Ovary (tissue), 9 donors: ENCODE results near the gene PNPLA6. TPM values are rescaled to one million over a fixed set of nuclear protein-coding genes. Genes with fewer than 3 reads are reported as not detected.

Experiments
- DNase-seq, 5 donors: peaks; one replicate each; pipeline ENCODE4 v3.0.0-alpha.2; 2019 to 2020
- H3K27ac ChIP-seq, 2 donors: fragments of 200-600 bp; one replicate each; pipeline versions ENCODE4 v1.5.1 to v1.8.0; 2019 to 2022
- H3K27me3 ChIP-seq: fragments of 200-600 bp; one replicate; pipeline ENCODE4 v1.8.0; 2022
- H3K36me3 ChIP-seq: fragments of 200-600 bp; sonication (generic); one replicate; pipeline ENCODE4 v1.5.1; 2019
- H3K4me1 ChIP-seq: one replicate; pipeline ENCODE4 v1.8.1; 2013; ENCODE audit warnings: mild to moderate bottlenecking, moderate library complexity; ENCODE audit not compliant: insufficient read depth
- H3K4me3 ChIP-seq: fragments of 200-600 bp; sonication (generic); one replicate; pipeline ENCODE4 v1.5.1; 2017
- H3K9me3 ChIP-seq, 2 donors: fragments of 200-600 bp in 1 of 2; sonication (generic) in 1 of 2; one replicate each; pipeline versions ENCODE4 v1.5.1 to v1.8.1; 2013 to 2019; ENCODE audit warnings: mild to moderate bottlenecking in 1 of 2, moderate library complexity in 1 of 2
- CTCF ChIP-seq, 3 donors: fragments of 450-650 bp in 2 of 3; fragments of 200-600 bp in 1 of 3; IDR thresholded peaks; one replicate each; pipeline versions ENCODE4 v1.5.1 to v1.8.0; 2016 to 2022; ENCODE audit warnings: antibody characterized with exemption in 3 of 3, mild to moderate bottlenecking in 1 of 3
- EP300 ChIP-seq: sonication (generic); formaldehyde crosslinking; IDR thresholded peaks from one replicate; pipeline ENCODE4 v1.6.1; 2017; ENCODE audit warnings: antibody characterized with exemption
- POLR2A ChIP-seq: fragments of 450-650 bp; IDR thresholded peaks from one replicate; pipeline ENCODE4 v1.6.1; 2017; ENCODE audit warnings: antibody characterized with exemption, mild to moderate bottlenecking, moderate library complexity
- WGBS, 3 donors: extraction: QIAGEN DNeasy Blood & Tissue Kit in 1 of 3; methylation state at CpG; one replicate each; pipeline versions ENCODE4 v1.1.5 to v1.1.7; 2013 to 2017; 5-methylcytosine and 5-hydroxymethylcytosine counted together
- intact Hi-C, 4 donors: fragments of 100-400 bp; cut with DNase I; formaldehyde crosslinking; loops; one replicate each; pipeline versions ENCODE4 v1.11.0 to v1.15.1; 2022 to 2023
- polyA plus RNA-seq, 2 donors: library from polyadenylated mRNA; stranded (reverse); fragments of 200-250 nt in 1 of 2; fragments of 350-450 nt in 1 of 2; fragmentation: Illumina TruSeq in 1 of 2; extraction: RNeasy Lipid Tissue Mini Kit (QIAGEN cat#74804) in 1 of 2; gene quantifications; one replicate each; pipeline ENCODE4 v1.2.3, GENCODE V29; 2013 to 2014
- total RNA-seq, 7 donors: library from RNA; depleted of rRNA in 2 of 7; stranded (reverse); fragments of >200 nt in 2 of 7; fragmentation: NEBNext Ultra II Directional in 3 of 7; extraction: Animal tissue kit (Norgen Biotek cat#: 25700) in 3 of 7; gene quantifications; one replicate each; pipeline versions ENCODE4 v1.1.0 to v1.2.4, GENCODE V29; 2016 to 2023
- donor health status: DM: no; HTN: no; CAD: no; lungs with moderate emphysema.
- donor health status: DM: no; HTN: no; CAD: no.
- donor health status: Bipolar disorder and iron deficiency.
- donor health status: DM: yes; HTN: yes; CAD: no.
- donor health status: DM: no; HTN: no; CAD: no.
- donor health status: DM: yes; HTN: yes; CAD: no.

PNPLA6 gene
- total and polyA plus RNA-seq, 9 donors = 19.0 to 69.1 (median 52.0) TPM

DNA sequence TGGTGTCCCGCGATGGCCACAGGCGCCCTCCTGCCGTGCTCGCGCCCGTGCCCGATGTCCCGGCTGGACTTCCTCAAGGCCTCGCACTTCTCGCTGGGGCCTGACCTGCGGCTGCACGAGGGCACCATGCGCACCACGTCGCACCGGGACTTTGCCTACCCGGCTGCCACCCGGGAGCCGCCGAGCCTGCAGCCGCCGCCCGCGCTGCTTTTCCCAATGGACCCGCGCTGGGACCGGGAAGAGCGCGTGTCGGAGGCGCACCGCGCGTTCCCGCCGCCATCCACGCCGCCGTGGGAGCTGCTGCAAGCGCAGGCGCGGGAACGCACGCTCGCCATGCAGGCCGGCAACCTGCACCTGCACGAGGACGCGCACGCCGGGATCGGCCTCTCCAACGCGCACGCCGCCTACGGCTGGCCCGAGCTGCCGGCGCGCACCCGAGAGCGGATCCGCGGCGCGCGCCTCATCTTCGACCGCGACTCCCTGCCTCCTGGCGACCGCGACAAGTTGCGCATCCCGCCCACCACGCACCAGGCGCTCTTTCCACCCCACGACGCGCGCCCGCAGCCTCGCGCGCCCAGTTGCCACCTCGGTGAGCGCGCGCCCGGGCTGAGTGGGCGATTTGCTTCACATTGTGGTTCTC, 34.6 kb upstream of the PNPLA6 start:
- H3K4me1 ChIP-seq = peaks cover 5% of the 10 kb centered on the region
- DNase-seq = peak in 4 of 5 donors; percentile 51 to 81 (median 62)
- H3K27ac ChIP-seq = no peak overlapping the region
- WGBS, 3 donors = 1 to 2% (median 2%) methylated on average over 63 to 93 of the region's 93 CpGs
- no peaks in the 10 kb centered on the region for H3K27me3 ChIP-seq
- H3K36me3 ChIP-seq = no peaks in the 10 kb centered on the region
- peak overlapping the region; percentile 17 for H3K4me3 ChIP-seq
- H3K9me3 ChIP-seq = no peaks in the 10 kb centered on the region
- intact Hi-C loops = no loop called here
- TF ChIP-seq CTCF (IDR thresholded peaks at IDR 0.05) = no peak
- TF ChIP-seq POLR2A = no peak
- TF ChIP-seq EP300 = no peak

- TF ChIP-seq EP300 (no peak), CTCF (IDR thresholded peaks at IDR 0.05) (no peak), POLR2A (no peak)
- no peaks in the 10 kb centered on the region for H3K36me3 ChIP-seq
- peaks cover 6% of the 10 kb centered on the region for H3K4me1 ChIP-seq
- no peaks in the 10 kb centered on the region for H3K27me3 ChIP-seq
- H3K4me3 ChIP-seq = no peak overlapping the region
- no peaks in the 10 kb centered on the region for H3K9me3 ChIP-seq
- WGBS, 3 donors = 36 to 63% (median 59%) methylated on average over 2 of the region's 2 CpGs
- intact Hi-C loops = no loop called here
- DNase-seq = no peak
- H3K27ac ChIP-seq = no peak overlapping the region
Observed at GRCh38 chr19:7502552-7502951, 33.0 kb upstream of the PNPLA6 start.

DNA sequence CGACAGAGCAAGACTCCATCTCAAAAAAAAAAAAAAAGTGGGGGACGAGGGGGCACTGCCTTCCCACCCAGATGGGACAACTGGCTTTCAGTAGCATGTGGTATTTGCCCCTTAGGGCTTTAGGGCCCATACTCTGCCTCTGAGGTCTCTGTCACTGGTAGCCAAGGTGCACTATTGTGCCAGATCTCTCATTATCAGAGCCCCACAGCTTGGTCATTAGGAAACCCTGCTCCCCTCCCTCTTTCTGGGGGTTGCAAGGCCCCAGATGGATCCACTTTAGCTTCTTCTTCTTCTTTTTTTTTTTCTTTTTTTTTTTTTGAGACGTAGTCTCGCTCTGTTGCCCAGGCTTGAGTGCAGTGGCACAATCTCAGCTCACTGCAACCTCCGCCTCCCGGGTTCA, 30.8 kb upstream of the PNPLA6 start:
- no peak for DNase-seq
- no peak for TF ChIP-seq CTCF (IDR thresholded peaks at IDR 0.05)
- no peak for TF ChIP-seq POLR2A
- Histone ChIP-seq H3K27me3 (no peaks in the 10 kb centered on the region), H3K9me3 (no peaks in the 10 kb centered on the region), H3K4me1 (peaks cover 6% of the 10 kb centered on the region), H3K36me3 (no peaks in the 10 kb centered on the region), H3K27ac (no peak overlapping the region), H3K4me3 (no peak overlapping the region)
- intact Hi-C loops = no loop called here
- 86 to 91% (median 89%) methylated on average over 6 of the region's 6 CpGs for WGBS, 3 donors

DNA sequence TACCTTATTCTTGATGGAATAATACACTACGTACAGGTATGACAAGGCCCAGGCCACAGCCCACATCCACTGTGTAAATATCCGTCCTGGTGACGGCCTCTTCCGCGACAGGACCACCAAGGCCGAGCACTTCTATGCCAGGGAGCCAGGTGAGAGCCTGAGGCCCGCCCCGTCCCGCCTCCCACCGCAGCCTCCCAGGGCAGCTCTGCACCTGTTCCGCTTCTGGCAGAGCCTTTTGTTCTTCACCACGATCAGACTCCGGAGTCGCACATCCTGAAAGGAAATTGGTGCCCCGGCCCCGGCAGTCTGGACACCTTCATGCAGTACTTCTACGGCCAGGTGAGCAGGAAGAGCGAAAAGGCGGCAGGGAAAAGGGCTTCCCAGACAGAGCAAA, 30.2 kb upstream of the PNPLA6 start:
- TF ChIP-seq EP300 = no peak
- no peak for TF ChIP-seq POLR2A
- TF ChIP-seq CTCF (IDR thresholded peaks at IDR 0.05) = no peak
- Histone ChIP-seq H3K4me1 (peaks cover 6% of the 10 kb centered on the region), H3K27me3 (no peaks in the 10 kb centered on the region), H3K9me3 (no peaks in the 10 kb centered on the region), H3K36me3 (no peaks in the 10 kb centered on the region), H3K27ac (no peak overlapping the region), H3K4me3 (no peak overlapping the region)
- intact Hi-C loops = no loop called here
- DNase-seq = no peak
- WGBS, 3 donors = 62 to 67% (median 62%) methylated on average over 19 of the region's 19 CpGs
